ENCODE results near the gene UBE4A.
A peak's percentile ranks its signal among the peaks of the same experiment; 100 is the strongest.

Gene UBE4A

GRCh38 chr11:118430956-118431355 lies 71.6 kb downstream of the UBE4A start:
- peak; percentile 30 for TF ChIP-seq CTCF (IDR thresholded peaks at IDR 0.05; ENCODE audit: low read depth, low read length)
- no peak for TF ChIP-seq MAX (IDR thresholded peaks at IDR 0.05; ENCODE audit: low read depth, low read length)
- H3K4me3 ChIP-seq (ENCODE audit: low read depth, low read length), result no peak overlapping the region
- peak; percentile 46 for DNase-seq (ENCODE audit: low read depth)

GRCh38 chr11:118434123-118434552 lies 74.7 kb downstream of the UBE4A start:
- no peak for DNase-seq (ENCODE audit: low read depth)
- peak overlapping the region; percentile 82 for H3K4me3 ChIP-seq (ENCODE audit: low read depth, low read length)
- TF ChIP-seq CTCF (IDR thresholded peaks at IDR 0.05; ENCODE audit: low read depth, low read length) (no peak), MYC (IDR thresholded peaks at IDR 0.05; ENCODE audit: low read depth, low read length) (peak; percentile 82), MAX (IDR thresholded peaks at IDR 0.05; ENCODE audit: low read depth, low read length) (peak; percentile 94)

- peak; percentile 85 for DNase-seq (ENCODE audit: low read depth)
- H3K4me3 ChIP-seq (ENCODE audit: low read depth, low read length), result peak overlapping the region; percentile 82
- TF ChIP-seq MYC (IDR thresholded peaks at IDR 0.05; ENCODE audit: low read depth, low read length), result peak; percentile 50; the same call in 1 of the 2 replicates
- TF ChIP-seq MAX (IDR thresholded peaks at IDR 0.05; ENCODE audit: low read depth, low read length), result peak; percentile 78
- TF ChIP-seq POLR2A (IDR thresholded peaks at IDR 0.05; ENCODE audit: extremely low read depth, insufficient read length), result peak; percentile 24
- TF ChIP-seq CTCF (IDR thresholded peaks at IDR 0.05; ENCODE audit: low read depth, low read length), result no peak
Measured at GRCh38 chr11:118434553-118435289, 75.3 kb downstream of the UBE4A start.

- DNase-seq (ENCODE audit: low read depth), result peak; percentile 98
- peak overlapping the region; percentile 82 for H3K4me3 ChIP-seq (ENCODE audit: low read depth, low read length)
- peak; percentile 83 for TF ChIP-seq MAX (IDR thresholded peaks at IDR 0.05; ENCODE audit: low read depth, low read length)
- TF ChIP-seq POLR2A (IDR thresholded peaks at IDR 0.05; ENCODE audit: extremely low read depth, insufficient read length), result peak; percentile 74
- no peak for TF ChIP-seq CTCF (IDR thresholded peaks at IDR 0.05; ENCODE audit: low read depth, low read length)
- peak; percentile 96 for TF ChIP-seq MYC (IDR thresholded peaks at IDR 0.05; ENCODE audit: low read depth, low read length)
Measured at GRCh38 chr11:118435290-118435892, 76.0 kb downstream of the UBE4A start.

GRCh38 chr11:118435893-118436624 lies 76.7 kb downstream of the UBE4A start, which contains the start of gene KMT2A:
Gene KMT2A (plus strand): TSS chr11:118436492. CDS start chr11:118436513, 21 bp downstream.
- peak within 1 kb of the TSS; percentile 83 for H3K4me3 ChIP-seq (ENCODE audit: low read depth, low read length)
- peak; percentile 100 for DNase-seq (ENCODE audit: low read depth)
- TF ChIP-seq CTCF (IDR thresholded peaks at IDR 0.05; ENCODE audit: low read depth, low read length), result no peak
- TF ChIP-seq MAX (IDR thresholded peaks at IDR 0.05; ENCODE audit: low read depth, low read length), result peak; percentile 71
- peak; percentile 65 for TF ChIP-seq POLR2A (IDR thresholded peaks at IDR 0.05; ENCODE audit: extremely low read depth, insufficient read length)
- peak; percentile 81 for TF ChIP-seq MYC (IDR thresholded peaks at IDR 0.05; ENCODE audit: low read depth, low read length)

All from NB4 (cell line).